Fibroblast of the conjunctiva (primary cell): Measurements from ENCODE around the gene ALKBH8.
"Not testable (repeated sequence)": the region's sequence is repeated elsewhere in the genome, so short reads cannot be mapped to it uniquely, and the experiment has no call there.

Experiments
- DNase-seq: peaks from one replicate; pipeline ENCODE4 v3.0.0-alpha.2; 2010; ENCODE audit warnings: low read depth

ALKBH8 gene

DNA sequence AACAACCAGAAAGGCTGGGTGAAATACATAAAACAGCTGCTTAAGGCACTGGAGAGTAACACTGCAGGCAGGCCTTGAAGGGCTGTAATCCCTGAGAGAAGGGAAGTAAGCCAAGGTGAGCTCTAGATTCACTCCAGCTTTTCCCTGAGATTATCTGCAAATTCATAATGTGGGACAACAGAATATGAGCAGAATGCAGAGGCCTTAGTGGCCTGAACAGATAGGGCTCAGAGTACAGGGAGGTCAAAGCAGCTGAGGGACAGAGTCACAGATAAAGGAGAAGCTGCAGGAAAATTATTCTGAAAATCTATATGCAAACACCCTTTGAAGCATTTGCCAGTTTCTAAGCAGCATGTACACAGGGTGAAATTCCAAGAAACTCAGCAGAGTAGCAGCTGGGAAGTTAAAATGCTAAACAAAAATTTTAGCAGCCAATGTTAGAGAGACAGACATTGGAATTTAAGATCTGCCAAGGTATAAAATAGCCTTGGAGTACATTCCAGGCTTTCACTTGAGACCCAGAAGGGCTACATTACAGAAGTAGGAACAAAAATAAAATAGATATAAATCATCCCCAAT is 59.8 kb downstream of the ALKBH8 start:
- DNase-seq, result no peak

DNA sequence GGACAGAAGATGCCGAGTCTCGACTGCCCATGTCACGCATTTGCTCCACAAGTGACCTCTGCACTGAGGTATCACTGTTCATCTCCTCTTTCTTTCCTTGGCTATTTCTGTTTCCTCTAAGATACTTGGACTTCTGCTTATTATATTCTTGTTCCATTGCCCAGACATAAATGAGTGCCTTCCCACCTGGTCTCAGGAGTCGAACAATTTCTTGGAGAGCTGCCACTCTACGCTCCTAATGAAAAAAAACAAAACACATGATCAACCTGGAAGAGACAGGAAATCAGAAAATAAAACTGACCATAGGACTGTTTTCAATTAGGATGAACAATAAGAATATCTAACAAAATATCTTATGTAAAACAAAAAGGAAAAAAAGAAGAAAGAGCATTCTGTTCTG is 60.6 kb downstream of the ALKBH8 start:
- DNase-seq, result no peak

DNA sequence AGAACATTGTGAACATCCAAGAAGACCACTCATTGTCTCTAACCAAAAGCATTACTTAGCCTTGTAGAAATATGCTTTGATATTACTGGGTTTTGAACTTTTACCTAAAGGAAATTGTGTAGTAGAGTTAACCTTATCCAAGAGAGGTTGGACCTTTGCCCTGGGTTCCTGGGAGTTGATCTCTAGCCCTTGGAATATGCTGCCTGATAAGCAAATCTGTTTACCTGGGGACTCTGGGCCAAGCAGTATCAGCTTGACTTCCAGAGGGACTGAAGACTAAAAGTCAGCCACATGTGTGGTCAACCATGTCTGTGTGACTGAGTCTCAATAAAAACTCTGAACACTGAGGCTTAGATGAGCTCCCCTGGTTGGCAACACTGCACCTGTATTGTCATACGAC is 63.8 kb downstream of the ALKBH8 start:
- DNase-seq, result no peak

DNA sequence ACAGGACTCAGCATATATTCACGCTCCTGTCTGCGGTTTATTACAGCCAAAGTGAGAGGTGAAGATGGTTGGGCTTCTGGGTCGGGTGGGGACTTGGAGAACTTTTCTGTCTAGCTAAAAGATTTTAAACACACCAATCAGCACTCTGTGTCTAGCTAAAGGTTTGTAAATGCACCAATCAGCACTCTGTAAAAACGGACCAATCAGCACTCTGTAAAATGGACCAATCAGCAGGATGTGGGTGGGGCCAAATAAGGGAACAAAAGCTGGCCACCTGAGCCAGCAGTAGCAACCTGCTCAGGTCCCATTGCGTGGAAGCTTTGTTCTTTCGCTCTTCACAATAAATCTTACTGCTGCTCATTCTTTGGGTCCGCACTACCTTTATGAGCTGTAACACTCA is 68.2 kb downstream of the ALKBH8 start:
- DNase-seq, result not testable (repeated sequence)

DNA sequence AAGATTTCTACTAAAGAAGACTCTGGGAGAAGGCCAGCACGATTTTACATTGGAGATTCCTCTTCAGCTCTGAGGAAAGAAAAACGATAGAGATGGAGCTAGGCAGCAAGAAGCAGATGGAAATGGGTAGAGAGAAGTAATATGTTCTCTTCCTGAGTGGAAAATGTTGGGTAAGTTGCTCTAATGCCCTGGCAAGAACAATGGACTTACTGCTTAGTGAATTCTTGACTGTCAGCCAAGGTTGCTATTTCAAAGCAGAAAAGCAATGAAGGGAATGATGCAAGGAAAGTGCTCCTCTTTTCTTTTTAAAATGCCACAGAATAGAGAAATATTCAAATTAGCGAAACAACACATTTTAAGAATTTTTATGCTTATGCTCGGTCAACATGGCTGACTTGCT is 69.5 kb downstream of the ALKBH8 start:
- DNase-seq, result peak; percentile 84

DNA sequence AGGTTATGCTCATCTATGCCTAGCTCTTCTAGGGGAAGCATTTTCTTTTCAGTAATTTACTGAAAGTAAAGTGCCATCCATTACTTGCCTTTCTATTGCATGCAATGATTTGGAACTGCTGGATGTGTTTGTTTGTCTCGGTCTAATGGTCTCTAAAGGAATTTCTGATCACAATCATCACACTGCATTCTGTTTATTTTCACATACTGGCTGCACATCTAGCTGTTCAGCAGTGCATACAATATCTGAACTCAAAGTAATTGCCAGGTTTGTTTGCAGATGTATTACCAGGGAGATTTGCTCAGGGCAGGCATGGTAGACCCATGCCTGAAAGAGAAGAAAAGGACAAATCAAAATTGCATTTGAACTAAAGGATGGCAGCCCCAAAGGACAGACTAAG is 71.5 kb downstream of the ALKBH8 start:
- DNase-seq, result no peak

DNA sequence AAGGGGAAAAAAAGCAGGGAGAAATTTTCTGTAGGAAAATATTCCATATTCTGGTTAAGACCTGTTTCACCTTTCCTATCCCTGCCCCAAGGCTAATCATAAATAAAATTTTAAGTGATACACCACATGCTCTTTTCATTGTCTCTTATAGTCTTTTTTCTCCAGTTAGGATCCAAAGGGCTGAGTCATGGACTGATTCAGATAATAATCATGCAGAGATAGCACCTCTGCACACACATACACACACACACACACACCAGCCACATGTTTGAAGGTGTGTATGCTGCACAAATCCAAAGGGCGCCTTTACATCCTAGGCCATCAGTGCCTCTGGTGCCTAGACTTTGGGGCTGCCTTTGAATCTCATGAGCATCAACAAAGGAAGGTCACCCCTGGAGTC is 72.4 kb downstream of the ALKBH8 start:
- DNase-seq, result no peak

DNA sequence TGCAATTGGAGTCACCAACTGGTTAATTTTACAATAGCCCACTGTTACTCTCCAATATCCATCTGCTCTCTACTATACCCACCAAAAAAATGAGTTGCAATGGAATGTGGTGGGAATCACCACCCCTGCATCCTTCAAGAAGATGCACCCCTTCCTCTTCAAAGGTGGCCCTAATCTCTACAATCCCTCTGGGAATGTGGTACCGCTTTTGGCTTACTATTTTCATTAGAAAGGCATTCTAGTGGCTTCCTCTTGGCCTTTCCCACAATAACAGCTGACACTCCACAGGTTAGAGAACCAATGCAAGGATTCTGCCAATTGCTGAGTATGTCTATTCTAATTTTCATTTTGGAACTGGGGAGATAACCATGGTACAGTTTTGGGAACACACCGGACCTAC is 74.7 kb downstream of the ALKBH8 start:
- no peak for DNase-seq

DNA sequence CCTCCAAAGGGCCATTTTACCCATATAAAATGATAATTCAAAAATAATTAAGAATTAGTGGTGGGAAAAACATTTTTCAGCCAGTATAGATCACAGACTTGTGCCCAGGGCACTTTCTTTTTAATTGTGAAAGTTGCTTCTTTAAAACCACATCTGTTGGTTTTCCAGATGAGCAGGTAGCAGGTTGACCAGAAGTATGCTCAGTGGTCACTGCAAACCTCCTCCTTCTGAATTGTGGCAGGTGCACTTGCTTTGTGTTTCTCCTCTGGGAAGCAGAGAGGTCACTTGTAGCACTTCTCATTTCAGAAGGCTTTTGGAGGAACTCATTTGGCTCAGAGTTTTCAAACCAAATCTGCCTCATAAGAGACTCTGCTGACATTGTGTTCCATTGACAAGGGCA is 83.3 kb downstream of the ALKBH8 start:
- no peak for DNase-seq

DNA sequence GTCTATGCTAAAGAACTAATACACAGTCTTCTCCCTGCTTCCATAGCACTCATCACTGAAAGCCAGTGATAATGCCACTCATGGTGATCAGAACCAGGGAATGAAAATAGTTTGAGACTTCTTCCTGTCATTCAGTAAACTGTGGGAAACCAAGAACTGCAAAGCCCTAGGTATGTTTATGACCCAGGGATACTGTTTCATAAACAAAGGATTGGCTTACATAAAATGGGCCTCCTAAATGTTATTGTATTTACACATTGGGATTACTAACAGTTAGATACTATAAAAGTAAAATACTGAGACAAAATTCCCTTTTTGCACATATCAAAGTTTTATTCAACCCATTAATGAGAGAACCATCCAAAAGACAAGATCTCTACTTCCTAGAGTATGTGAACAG is 86.6 kb downstream of the ALKBH8 start:
- no peak for DNase-seq

DNA sequence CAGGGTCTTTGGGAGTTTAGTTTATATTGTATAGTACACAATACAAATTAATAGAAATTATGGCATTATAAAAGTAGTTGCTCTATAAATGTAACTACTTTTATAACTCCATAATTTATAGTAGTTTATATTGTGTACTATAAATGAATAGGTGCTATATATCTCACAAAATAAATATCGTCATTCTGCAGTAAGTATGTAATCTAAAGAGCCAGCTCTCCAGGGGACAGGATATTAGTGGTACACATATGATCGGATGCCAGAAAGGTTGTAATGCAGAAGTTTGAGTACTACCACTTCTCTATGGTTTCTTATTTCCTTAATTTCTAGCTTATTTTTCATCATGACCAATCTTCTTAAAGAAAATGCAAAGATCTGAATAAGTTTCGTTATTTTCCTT is 87.7 kb downstream of the ALKBH8 start:
- DNase-seq, result no peak

DNA sequence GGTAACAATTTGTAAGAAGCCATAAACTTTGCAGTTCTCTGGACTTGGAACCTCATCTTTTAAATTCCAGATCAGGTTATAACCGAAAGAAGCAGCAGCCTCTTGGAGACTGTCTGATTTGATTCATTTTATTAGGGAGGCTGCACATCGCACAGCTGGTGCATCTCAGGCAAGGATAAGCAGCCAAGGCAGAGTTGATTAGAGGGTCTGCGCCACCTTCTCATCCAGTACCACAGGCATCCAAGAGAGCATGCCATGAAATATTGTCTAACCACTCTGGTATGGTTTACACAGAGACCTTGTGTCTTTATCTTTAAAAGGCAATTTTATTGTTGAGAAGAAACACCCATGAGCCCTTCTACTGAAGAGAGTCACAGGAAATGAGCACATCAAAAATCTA is 91.7 kb downstream of the ALKBH8 start:
- no peak for DNase-seq

DNA sequence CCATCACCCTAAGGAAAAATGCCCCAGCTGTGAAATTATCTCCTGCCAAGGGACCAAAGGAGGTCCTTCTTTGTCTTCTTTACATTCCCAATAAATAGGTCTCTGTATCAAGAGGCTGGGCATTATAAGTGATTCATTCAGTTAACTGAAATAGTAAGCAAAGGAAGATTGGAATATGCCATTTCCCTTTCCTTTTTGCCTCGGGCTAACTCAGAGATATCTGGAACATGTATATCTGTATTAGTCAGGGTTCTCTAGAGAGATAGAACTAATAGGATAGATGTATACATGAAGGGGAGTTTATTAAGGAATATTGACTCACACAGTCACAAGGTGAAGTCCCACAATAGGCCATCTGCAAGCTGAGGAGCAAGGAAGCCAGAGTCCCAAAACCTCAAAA is 92.6 kb downstream of the ALKBH8 start:
- DNase-seq, result no peak

DNA sequence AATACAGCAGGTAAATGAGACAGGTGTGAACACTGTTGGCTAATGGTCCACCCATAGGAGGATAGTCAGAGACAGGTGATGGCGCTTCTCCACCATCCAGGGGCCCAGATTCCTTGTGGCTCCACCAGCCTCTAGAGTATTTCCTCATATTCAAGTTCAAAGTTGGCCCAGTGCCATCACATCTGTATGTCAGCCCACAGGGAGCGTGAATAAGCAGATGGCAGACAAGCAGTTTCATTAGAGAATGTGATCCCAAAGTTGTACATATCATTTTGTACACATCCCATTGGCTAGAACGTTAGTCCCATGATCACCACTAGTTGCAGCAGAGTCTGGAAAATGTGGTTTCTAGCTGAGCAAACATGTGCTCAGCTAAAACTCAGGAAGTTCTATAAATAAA is 96.9 kb downstream of the ALKBH8 start:
- peak; percentile 17 for DNase-seq

DNA sequence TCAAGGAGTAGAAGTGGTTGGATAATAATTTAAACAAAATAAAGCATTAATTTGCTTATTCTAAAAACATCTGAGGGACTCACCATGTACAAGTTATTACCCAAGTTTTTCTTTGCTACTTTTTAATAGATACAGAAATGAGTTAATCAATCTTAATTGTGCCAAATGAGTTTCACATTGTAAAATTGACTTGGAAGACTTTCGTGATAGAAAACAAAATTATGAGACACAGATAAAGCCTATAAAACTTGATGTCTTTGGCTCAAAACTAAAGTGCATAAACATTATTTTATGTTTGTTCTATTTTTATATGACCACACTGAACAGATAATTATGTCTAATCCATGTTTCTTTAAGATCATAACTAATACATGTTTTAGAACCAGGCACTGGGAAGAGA is 97.8 kb downstream of the ALKBH8 start:
- DNase-seq, result no peak

DNA sequence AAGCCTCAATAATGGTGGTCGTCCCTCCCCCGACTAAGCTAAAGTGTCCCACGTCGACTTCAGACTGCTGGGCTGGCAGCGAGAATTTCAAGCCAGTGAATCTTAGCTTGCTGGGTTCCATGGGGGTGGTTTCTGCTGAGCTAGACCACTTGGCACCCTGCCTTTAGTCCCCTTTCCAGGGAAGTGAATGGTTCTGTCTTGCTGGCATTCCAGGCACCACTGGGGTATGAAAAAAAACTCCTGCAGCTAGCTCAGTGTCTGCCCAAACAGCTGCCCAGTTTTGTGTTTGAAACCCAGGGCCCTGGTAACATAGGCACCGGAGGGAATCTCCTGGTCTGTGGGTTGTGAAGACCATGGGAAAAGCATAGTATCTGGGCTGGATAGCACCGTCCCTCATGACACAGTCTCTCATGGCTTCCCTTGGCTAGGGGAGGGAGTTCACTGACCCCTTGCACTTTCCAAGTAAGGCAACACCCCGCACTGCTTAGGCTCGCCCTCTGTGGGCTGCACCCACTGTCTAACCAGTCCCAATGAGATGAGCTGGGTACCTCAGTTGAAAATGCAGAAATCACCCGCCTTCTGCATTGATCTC is 99.2 kb downstream of the ALKBH8 start:
- DNase-seq, result not testable (repeated sequence)

DNA sequence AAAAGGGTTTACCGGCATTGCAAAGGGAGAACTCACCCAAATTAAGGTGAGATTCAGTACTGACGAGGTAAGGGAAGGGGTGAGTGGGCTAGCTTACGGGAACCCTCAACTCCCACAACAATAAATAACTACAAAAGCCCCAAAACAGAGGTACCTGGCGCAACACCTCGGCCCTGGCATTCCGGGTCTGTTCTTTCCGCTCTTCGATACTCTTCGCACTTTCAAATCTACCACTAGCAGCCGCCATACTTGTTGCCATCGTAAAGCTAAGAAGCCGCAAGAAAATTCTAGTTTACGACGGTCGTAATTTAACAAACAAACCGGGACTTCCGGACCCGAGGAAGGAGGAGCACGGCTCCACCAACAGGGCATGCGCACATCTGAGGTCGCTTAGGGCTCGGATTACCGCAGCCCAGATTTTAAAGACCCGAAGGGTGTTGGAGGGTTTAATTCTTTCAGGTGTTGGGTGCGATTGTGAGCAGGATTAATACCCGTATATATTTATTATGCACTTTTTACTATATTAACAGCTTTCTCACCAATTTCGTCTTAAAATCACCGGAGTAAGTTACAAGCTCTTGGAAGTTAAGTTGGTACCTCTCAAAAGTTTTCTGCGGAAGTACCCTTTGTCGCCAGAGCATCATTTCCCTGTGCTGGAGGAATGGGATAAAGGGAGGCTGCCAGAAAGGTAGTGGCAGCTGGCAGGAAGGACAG is 107.8 kb downstream of the ALKBH8 start, which contains the start of gene CWF19L2:
TSS of gene CWF19L2 (minus strand) at position 268 of the 714 bp plus-strand sequence. CDS start at position 259, 9 bp downstream.
- peak; percentile 93 for DNase-seq

DNA sequence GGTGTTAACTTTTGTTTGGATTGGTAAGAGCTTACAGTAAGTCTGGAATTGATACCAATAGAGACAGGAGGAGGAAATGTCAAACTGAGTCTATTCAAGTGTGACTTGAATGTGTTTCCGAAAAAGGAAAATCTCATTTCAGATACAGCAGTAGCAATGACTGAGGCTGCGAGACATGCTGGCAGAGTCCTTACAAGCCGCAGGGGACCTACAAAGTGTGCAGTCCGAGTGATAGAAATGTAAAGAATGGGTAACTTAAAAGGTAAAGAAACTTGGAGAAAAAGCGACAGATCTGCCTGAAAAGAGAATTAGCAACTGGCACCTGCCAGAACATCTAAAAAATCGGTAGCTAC is 108.4 kb downstream of the ALKBH8 start:
- DNase-seq, result no peak

DNA sequence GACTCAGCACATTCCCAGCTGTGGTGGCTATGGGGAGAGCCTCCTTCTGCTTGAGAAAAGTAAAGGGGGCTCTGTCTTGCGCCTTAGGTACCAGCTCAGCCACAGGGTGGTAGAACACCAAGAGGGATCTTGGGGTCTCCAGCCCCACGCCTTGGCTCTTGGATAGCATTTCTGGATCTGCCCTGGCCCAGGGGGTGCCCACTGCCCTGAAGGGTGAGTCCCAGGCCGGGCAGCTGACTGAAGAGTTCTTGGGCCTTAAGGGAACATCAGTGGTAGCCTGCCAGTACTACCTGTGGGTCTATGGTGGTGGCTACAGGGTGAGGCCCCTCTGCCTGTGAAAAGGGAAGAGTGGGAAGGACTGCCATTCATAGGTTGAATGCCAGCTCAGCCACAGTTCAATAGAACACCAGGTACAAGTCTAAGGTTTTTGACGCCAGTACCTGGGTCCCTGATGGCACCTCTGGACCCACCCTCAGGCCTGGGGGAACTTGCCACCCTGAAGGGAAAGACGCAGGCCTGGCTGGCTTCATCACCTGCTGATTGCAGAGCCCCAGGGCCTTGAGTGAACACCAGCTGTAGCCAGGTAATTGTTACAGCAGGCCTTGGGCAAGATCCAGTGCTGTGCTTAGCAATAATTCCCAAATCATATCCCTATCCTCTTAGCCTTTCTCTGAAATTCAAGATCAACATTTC is 111.8 kb downstream of the ALKBH8 start:
- DNase-seq, result no peak
